HG03432 (cell line): ENCODE data around the gene UNC5C.

Experiments
- ATAC-seq: cut with Tn5 transposase; IDR thresholded peaks from one replicate; pipeline ENCODE4 v1.9.1; 2021; ENCODE audit warnings: mild to moderate bottlenecking, moderate library complexity; ENCODE audit not compliant: unreplicated experiment

UNC5C gene

DNA sequence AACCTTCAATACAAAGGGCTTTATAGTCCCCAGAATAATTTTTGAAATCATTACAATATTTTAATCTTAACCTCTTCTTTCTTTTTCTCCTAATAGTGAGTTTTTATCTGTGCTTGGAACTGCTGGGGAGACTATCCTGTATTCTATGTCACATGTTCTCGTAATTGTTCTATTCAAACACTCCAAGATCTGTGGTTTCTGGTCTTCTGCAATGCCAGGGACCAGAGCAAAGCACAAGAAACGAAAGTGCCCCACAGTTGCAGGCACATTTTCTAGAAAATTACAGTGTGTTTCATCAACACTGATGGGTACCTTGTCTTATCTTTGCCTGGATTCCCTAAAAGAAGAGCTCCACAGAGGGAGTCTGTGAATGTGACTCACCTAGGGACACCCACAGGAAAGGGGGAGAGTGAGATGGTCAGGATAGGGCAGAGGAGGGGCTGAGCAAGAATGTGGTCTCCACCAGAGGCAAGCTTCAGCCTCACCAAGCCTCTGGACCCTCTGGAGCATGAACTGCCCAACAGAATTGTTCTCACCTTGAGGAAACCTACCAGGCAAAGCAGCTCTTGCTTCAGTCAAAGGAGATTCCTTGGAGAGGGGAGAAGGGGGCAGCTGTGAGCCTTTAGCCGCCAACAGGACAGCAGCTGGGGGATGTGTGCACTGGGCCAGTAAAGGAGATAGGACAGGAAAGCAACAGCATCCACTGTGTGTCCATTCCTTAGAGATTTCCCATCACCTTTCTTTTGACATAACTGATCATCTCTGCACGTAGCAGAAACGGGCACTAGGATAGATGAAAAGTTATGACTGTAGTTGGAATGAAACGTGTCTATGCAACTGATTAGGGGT is 25.9 kb downstream of the UNC5C start:
- ATAC-seq, result no peak

DNA sequence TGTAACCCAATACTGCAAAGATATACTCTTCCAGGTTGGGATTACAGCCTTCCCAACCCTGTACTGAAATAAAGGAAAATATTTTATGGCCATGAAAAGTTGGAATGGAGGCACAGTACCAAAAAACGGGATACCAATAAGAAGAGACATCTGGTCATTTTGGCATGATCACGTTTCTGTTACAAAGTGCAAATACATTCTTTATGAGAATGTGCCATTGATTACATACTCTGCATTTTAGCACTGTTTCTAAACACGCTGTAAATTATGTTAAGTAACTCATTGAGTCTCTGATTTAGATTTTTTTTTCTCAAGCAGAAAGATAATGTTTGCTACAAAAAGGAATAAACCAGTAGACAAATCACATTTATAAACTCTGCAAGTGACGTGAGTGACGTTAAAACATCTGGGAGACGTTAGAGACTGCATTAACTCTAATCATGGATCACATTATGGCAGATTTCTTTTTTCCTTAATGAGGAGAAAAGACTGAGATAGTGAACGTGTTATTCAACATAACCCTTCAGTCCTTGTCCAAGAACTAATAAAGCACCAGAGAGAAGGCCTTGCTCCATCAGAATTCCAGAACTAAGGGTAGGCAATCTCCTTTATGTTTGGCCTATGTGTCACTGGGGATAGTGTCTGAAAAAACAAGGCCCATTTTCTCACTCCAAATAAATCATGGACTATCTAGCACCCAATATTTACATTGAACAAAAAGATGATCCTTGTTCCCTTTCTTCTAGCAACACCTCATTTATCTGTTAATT is 31.0 kb downstream of the UNC5C start:
- no peak for ATAC-seq

DNA sequence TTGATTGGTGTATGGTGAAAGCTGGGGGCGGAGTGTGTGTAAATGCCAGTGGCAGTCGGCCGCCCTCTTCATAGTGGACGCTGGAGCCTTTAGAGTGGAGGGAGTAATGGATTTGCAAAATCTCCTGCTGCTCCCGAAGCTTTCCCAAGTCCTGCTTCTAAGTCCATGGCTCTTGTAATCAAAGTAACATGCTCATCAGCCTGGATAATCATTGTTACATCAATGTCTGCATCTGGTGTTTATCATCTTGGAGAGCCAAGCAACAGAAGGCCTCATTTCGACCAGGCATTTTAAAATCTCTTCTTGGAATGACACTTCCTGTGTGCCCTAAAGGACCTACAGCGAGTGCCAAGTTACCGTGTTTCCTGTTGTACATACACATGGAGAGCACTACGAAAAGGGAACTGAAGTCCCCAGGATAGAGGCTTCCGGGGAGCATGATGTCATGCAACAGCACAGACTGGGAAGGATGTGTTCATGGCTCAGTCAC is 32.2 kb downstream of the UNC5C start:
- ATAC-seq, result no peak

DNA sequence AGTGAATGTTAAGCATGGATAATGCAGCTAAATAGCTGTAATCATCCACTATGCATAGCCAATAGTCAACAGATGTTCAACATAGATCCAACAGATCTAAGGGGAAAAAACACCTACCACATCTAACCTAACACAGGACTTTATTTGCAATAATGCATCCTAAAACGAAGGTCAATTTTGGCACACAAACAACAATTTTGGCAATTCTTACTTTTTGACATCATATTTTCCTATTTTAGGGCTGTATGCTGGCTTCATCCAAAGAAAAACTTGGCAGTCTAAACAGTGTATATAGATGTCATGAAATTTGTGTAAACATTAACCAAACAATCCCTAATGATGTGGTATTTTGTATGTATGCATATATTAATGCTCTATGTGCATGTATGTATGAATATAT is 33.2 kb downstream of the UNC5C start:
- no peak for ATAC-seq

DNA sequence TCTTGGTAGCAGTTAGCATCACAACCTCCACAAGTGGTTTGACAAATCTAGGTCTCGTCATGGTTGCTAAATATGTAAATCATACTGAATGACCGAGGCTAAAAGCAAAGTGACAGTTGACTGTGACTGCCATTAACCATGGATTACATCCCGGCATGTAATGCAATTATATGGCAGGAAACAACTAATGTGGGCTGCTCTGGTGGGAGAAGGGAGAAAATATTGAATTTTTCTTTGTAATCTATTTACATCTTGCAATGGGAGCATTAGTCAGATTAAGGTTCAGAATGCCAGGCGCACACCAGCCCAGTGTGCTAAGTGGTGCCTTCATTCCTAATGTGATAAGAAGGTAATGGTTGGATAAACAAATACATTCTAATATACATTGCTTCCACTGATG is 35.8 kb downstream of the UNC5C start:
- ATAC-seq, result no peak

DNA sequence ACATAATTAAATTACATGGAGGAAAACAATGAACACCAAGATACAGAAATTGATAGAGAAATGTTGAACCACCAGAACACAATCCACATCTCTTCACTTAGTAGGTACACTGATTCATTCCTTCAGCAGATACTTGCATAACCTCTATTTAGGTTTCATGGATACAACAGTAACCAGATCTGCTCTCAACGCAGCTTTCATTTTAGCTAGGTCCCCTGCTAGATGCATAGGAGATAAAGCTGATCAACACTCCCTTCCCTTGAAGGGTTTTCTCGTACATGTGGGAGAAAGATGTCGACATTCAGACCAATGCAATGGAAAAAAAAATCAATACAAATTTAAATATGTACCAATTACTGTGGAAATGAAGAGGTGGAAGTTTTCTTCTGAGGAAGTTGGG is 37.3 kb downstream of the UNC5C start:
- no peak for ATAC-seq

DNA sequence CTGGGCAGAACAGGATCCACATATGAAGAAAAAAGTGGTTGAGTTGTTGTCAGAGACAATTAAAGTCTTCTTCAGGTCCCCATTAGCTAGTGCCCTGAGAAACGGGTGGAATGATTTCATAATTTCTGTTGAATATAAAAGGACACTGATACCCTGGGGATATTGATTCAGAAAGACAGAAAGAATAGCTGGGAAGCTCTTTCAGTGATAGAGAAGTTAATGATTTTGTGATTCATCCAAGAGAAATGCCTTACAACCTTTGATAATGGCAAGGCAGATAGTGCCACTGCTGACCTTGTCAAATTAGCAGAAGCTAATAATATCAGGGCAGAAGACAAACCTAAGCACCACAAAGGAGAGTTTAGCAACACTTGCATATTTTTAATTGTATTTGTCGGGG is 37.9 kb downstream of the UNC5C start:
- no peak for ATAC-seq

DNA sequence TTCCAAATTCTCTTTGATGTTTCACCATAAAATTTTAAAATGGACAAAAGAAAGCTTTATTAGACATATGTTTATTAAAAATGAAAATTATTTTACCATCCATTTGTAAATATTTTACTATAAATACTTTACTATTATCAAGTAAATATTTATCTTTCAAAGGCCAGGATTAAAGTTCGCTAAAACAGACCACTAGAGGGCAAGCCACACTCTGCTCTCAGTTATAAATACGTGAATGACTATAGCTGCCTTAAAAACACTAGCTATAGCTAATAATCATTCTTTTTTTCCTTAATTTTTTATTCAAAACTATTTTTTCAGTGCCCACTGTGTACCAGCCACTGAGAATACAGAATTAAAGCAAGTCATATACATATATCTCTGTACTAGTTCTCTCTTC is 38.6 kb downstream of the UNC5C start:
- no peak for ATAC-seq

DNA sequence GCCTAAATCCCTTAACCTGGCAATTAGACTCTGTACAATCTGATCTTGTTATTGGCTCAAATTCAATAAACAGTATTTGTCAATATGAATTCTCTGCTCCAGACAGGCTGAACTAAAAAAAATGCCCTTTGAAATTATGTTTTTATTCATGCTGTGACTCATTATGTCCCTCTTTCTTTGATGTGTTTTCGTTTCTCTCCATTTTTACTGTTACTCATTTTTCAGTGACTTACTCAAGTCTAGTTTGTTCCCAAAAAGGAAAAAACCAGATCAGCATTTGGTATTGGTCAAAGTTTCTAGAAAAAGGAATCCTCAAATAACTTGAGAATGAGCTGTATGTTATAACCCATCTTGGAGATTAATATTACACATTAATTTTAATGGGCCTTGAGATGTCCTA is 40.4 kb downstream of the UNC5C start:
- ATAC-seq, result no peak

DNA sequence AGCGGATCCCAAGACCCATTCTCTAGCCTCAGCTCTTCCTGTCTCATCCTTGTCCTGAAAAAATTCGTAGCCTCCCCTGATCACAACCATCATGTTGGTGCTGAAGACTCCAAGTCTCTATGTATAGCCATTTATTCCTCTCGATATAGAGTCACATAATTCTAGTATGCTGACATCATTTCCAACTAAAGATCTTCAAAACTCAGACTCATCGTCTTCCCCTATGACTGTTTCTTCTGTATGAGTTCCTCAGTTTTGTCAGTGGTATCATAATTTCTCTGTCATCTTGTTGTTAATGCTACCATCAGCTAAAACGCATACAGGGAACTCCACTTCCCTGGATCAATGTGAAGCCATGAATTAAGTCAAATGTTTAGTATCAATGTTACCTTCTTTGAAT is 41.2 kb downstream of the UNC5C start:
- ATAC-seq, result no peak

DNA sequence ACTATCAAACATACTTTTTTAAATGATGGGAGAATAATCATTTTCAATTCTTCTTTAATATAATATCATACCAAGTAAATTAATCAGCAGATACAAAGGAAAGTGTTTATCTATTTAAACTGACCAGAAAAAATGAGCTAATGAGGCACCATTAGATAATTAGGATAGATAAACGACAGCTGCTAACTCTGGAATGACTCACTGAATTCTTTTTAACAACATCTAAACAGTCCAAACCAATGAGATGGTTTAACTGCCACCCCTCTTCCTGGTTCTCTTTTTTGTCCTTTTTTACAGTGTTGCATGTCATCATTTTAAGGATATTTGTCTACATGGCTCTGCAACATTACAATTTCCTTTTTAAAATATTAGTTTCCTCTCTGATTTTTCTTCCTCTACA is 41.6 kb downstream of the UNC5C start:
- no peak for ATAC-seq

DNA sequence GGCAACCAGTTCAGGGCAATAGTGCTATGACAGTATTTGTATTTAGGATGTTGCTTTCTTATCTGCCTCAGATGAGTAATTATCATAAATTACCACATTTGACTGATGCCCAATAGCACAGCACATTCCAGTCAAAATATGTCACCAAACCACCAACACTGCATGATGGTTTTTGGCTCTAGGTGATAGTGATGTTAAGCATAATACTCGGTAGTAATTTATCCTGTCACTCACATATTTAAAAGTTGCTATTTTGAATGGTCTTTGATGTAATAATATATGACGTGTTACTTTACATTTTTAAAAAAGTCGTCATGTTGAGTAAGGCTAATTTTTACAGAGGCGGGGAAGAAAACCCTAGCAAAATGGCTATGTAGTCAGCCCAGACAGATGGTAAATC is 42.5 kb downstream of the UNC5C start:
- no peak for ATAC-seq

DNA sequence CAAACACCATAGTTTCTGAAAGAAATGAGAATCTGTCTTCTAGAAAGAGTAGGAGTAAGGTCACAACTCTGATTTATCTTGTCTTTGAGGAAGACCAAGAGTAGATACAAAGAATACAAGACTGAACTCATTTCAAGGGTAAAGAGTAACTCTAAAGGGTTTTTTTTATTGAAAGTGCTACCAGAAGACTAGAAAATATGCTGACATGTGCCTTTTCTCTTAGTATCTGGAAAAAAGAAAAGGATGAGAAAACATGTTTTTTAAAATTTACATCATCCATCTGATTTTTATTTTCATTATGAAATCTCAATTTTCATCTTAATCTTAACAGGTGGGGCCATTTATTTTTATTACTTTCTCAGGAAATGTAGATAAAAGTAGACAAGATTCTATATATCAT is 43.0 kb downstream of the UNC5C start:
- ATAC-seq, result no peak

DNA sequence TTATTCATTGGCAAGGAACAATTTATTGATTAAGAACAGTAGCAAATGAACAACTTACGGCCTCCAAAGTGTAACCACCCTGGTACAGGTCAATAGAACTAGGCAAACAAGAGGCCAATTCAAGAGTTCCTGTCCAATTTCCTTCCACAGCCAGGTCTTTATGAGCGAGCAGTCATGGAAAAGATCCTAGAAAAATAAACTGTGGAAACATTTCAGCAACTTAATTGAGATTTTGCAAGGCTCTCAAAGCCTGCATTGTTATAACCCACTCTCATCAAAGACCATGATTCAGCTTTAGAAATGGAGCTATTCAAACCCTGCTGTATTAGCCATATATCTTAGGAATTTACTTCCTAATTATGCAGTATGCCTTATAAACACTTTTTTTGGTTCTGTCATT is 43.6 kb downstream of the UNC5C start:
- ATAC-seq, result no peak

DNA sequence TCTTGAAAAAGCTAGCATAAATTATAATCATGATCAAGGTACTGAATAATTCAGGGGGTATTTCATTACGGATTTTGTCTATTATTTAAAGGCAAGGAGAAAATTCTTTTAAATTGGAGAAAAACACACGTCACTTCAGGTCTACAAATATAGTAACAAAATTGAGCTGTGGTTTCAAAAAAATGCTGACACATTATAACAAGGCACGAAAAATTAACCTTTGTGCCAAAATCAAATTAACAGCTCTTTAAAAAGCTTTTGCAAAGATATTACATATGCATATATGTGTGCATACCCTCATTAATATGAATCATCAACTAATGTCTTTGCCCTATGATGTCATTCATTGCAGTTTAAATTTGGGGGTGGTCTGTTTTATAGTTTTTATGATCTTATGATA is 44.3 kb downstream of the UNC5C start:
- no peak for ATAC-seq

DNA sequence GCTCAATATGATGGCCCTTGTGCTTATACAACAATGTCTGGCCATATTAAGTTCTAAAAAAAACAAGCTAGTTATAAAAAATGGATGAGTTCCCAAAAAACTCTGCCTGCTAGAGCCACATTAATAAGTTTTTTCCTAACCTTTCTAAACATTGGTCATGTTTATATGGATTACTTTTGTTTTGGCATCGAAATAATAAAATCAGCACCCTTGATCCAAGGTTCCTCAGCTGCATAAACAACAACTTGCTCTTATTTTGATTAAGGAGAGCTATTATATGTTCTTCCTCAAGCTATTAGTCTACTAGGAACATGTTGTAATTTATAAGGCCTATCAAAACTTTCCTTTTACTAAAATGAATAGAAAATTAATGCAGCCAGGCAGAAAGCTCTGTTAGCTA is 48.4 kb downstream of the UNC5C start:
- ATAC-seq, result no peak

DNA sequence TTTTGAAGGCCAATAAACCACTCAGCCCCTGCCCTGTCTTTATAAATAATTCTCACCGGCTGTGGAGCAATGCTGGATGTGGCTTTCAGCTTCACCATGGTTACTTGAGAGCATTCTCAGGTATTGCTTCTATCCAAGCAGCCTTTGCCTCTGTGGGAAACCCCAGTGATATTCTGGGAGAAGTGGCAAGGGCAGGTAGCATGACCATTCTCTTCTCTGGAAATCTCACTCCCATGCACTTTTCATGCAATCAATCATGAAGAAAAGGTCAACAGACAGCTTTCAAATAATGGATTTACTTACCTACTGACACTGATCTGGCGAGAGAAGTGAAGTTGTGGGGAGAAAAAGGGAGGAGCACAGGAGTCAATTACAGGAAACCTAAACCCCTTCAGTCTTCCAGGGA is 49.5 kb downstream of the UNC5C start:
- no peak for ATAC-seq

DNA sequence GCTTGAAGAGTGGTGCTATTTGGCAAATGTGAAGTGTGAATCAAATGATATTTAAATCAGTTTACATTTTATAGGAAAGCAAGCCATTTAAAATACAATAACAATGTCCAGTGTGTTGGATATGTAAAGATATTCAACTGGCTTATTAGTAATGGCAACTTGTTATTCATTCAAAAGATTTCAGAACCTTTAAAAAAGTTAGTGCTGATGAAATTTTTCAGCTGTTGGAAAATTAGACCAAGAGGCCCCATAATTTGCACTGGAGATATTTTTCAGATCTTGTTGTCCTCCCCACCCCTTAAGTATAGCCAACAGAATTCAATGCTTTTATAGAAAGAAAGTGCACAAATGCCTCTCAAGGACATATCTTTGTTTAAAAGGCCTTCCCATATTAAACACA is 54.6 kb downstream of the UNC5C start:
- no peak for ATAC-seq

DNA sequence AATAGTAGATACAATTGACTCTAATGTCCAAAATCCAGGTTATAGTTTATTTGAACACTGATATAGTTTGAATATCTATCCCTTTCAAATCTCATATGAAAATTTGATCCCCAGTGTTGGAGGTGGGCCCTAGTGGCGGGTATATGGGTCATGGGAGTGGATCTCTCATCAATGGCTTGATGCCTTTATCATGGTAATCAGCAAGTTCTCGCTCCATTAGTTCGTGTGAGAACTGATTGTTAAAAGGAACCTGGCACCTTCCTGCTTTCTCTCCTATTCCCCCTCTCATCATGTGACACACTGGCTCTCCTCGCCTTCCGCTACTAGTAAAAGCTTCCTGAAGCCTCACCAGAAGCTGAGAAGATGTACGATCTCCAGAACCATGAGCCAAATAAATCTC is 70.1 kb downstream of the UNC5C start:
- no peak for ATAC-seq

DNA sequence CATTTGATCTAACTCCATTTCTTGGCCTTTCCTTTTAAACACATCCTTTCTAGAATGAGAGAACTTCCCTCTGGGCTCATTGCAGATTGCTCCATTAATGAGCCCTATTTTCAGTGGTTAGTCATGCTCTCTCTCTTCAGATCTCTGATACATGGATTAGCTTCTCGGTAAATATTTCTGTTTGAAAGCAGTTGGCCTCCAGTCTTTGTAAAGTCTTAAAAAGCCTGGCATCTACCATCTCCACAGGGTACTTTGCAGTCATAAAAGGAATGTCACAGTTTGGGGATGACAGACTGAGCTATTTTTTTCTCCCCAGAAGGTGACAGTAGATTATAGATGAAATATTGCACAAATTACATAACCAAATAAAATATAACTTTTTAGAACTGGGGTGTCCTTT is 72.7 kb downstream of the UNC5C start:
- ATAC-seq, result no peak

DNA sequence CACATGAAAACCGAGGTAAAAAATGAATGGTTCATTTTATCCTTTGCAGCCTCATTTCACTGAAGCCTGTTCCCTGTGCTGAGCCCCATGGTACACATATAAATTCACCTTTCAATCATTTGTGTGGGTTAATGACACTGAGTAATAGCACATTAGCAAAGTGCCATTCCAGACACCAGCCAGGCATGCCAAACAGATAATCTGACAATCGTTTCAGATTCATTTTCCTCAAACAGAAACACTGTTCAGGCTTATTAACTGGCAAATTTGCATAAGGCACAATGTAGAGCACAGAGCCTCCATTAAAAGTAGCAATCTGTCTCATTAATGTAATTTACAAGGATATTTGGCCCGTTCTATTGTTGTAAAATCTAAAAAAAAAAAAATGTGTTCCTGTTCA is 76.2 kb downstream of the UNC5C start:
- no peak for ATAC-seq

DNA sequence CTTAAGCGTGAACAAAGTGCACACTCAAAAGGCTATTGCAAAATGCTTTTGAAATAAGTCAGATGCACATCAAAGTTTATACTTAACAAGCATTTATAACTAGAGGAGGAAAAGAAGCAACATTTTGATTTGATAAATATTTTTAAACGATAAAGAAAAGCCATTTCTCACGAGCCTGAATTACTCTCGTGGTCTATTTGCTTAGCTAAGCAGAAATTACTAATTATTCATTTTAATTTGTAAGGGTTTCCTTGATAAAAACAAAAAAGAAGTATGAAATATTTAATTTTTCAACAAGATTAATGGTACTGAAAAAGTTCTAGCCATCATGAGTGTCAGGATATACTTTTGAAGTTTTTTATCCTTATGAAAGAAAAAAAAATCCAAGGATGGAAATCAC is 78.2 kb downstream of the UNC5C start:
- no peak for ATAC-seq
